Right lobe of liver (tissue), 4 donors: ENCODE results near the gene HMG20B.

Experiments used
- POLR2A ChIP-seq: fragments of 450-650 bp; IDR thresholded peaks from one replicate; pipeline ENCODE4 v1.6.1; 2017; ENCODE audit warnings: antibody characterized with exemption, mild to moderate bottlenecking
- TF ChIP-seq, protein P1 (sequence below), 4 donors: fragments of 200-600 bp in 3 of 4; fragments of 450-650 bp in 1 of 4; IDR thresholded peaks; one replicate each; pipeline versions ENCODE4 v1.5.1 to v1.8.0; 2016 to 2022; ENCODE audit warnings: antibody characterized with exemption in 4 of 4, mild to moderate bottlenecking in 2 of 4
- donor health status: DM: no; HTN: no; CAD: no.
- donor health status: DM: no; HTN: no; CAD: no.
- donor health status: DM: no; HTN: yes; CAD: no.

- TF ChIP-seq, protein P1, sequence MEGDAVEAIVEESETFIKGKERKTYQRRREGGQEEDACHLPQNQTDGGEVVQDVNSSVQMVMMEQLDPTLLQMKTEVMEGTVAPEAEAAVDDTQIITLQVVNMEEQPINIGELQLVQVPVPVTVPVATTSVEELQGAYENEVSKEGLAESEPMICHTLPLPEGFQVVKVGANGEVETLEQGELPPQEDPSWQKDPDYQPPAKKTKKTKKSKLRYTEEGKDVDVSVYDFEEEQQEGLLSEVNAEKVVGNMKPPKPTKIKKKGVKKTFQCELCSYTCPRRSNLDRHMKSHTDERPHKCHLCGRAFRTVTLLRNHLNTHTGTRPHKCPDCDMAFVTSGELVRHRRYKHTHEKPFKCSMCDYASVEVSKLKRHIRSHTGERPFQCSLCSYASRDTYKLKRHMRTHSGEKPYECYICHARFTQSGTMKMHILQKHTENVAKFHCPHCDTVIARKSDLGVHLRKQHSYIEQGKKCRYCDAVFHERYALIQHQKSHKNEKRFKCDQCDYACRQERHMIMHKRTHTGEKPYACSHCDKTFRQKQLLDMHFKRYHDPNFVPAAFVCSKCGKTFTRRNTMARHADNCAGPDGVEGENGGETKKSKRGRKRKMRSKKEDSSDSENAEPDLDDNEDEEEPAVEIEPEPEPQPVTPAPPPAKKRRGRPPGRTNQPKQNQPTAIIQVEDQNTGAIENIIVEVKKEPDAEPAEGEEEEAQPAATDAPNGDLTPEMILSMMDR (IDR thresholded peaks at IDR 0.05) = no peak
- no peak for TF ChIP-seq POLR2A
These were observed 36.8 kb upstream of the HMG20B start for GRCh38 chr19:3535981-3536380.
